Spinal cord (tissue), 10 donors: ENCODE data around the gene SRD5A3. TPM values are rescaled to one million over a fixed set of nuclear protein-coding genes. Genes with fewer than 3 reads are reported as not detected.
"Not testable (repeated sequence)": the region's sequence is repeated elsewhere in the genome, so short reads cannot be mapped to it uniquely, and the experiment has no call there.

Experiments
- DNase-seq, 6 donors: peaks; one replicate each; pipeline versions ENCODE4 v3.0.0 to v3.0.0-alpha.2; 2013 to 2015; ENCODE audit warnings: low spot score in 6 of 6, low read depth in 4 of 6
- H3K27ac ChIP-seq: one replicate; pipeline ENCODE4 v1.5.1; 2013; ENCODE audit warnings: low read depth, low read length, control low read depth
- H3K27me3 ChIP-seq: one replicate; pipeline ENCODE4 v1.6.1; 2013; ENCODE audit warnings: low read length; ENCODE audit not compliant: control insufficient read depth, insufficient read depth
- H3K36me3 ChIP-seq: one replicate; pipeline ENCODE4 v1.6.1; 2013; ENCODE audit warnings: low read length; ENCODE audit not compliant: control insufficient read depth, insufficient read depth
- H3K4me1 ChIP-seq: one replicate; pipeline ENCODE4 v1.6.1; 2013; ENCODE audit warnings: low read length; ENCODE audit not compliant: control insufficient read depth, insufficient read depth
- H3K4me3 ChIP-seq: one replicate; pipeline ENCODE4 v1.5.1; 2013; ENCODE audit warnings: low read depth, low read length, control low read depth
- H3K9me3 ChIP-seq: one replicate; pipeline ENCODE4 v1.6.1; 2013; ENCODE audit warnings: low read length; ENCODE audit not compliant: control insufficient read depth, insufficient read depth
- WGBS: methylation state at CpG from one replicate; pipeline ENCODE4 v1.1.5; 2013; ENCODE audit warnings: missing lambda C conversion rate; ENCODE audit not compliant: insufficient coverage; 5-methylcytosine and 5-hydroxymethylcytosine counted together
- polyA plus RNA-seq, 2 donors: library from polyadenylated mRNA; unstranded; fragments of 120-200 nt; gene quantifications; one replicate each; pipeline ENCODE4 v1.2.1, GENCODE V29; 2013; ENCODE audit not compliant: insufficient read length in 2 of 2
- total RNA-seq, 2 donors: library from RNA; depleted of rRNA in 1 of 2; stranded (reverse); fragments of 120-200 nt in 1 of 2; fragments of >200 nt in 1 of 2; gene quantifications; one replicate each; pipeline versions ENCODE4 v1.2.3 to v1.2.4, GENCODE V29; 2013 to 2014
- donor health status: healthy.

Gene SRD5A3
- total and polyA plus RNA-seq, 4 donors, result 10.4 to 18.6 (median 17.5) TPM

GRCh38 chr4:55340266-55340665, 5.8 kb upstream of the SRD5A3 start:
- Histone ChIP-seq H3K4me3 (no peak overlapping the region), H3K27ac (no peak overlapping the region), H3K27me3 (no peaks in the 10 kb centered on the region), H3K9me3 (no peaks in the 10 kb centered on the region), H3K4me1 (no peaks in the 10 kb centered on the region), H3K36me3 (no peaks in the 10 kb centered on the region)
- WGBS, result no CpG with 5 or more reads among the region's 3 CpGs
- DNase-seq, result no peak

- H3K27ac ChIP-seq, result no peak overlapping the region
- WGBS, result 100% methylated on average over 2 of the region's 7 CpGs
- DNase-seq, result peak in 1 of 6 donors; percentile 60
Observed at GRCh38 chr4:55343887-55344286, 2.2 kb upstream of the SRD5A3 start.

GRCh38 chr4:55345054-55345453, 988 bp upstream of the SRD5A3 start:
- DNase-seq, result no peak
- Histone ChIP-seq H3K27ac (no peak overlapping the region), H3K4me3 (no peak overlapping the region), H3K4me1 (peaks cover 9% of the 10 kb centered on the region), H3K27me3 (no peaks in the 10 kb centered on the region), H3K36me3 (no peaks in the 10 kb centered on the region), H3K9me3 (no peaks in the 10 kb centered on the region)
- no CpG with 5 or more reads among the region's 3 CpGs for WGBS

More at GRCh38 chr4:55343887-55344286, 2.2 kb upstream of the SRD5A3 start:
- Histone ChIP-seq H3K4me3 (no peak overlapping the region), H3K9me3 (no peaks in the 10 kb centered on the region), H3K4me1 (peaks cover 9% of the 10 kb centered on the region), H3K36me3 (no peaks in the 10 kb centered on the region), H3K27me3 (no peaks in the 10 kb centered on the region)

- peaks cover 6% of the 10 kb centered on the region for H3K36me3 ChIP-seq
- no peaks in the 10 kb centered on the region for H3K27me3 ChIP-seq
- no peaks in the 10 kb centered on the region for H3K9me3 ChIP-seq
- peak overlapping the region; percentile 79 for H3K27ac ChIP-seq
- H3K4me3 ChIP-seq, result peak overlapping the region; percentile 64
- DNase-seq, result no peak
- peaks cover 9% of the 10 kb centered on the region for H3K4me1 ChIP-seq
- 14% methylated on average over 11 of the region's 16 CpGs for WGBS
Observed at GRCh38 chr4:55346851-55347255, 811 bp downstream of the SRD5A3 start.

GRCh38 chr4:55347610-55348228, 1.7 kb downstream of the SRD5A3 start:
- 84% methylated on average over 3 of the region's 3 CpGs for WGBS
- Histone ChIP-seq H3K36me3 (peaks cover 6% of the 10 kb centered on the region), H3K27ac (no peak overlapping the region), H3K9me3 (no peaks in the 10 kb centered on the region), H3K4me1 (peaks cover 9% of the 10 kb centered on the region), H3K4me3 (no peak overlapping the region), H3K27me3 (no peaks in the 10 kb centered on the region)
- DNase-seq, result no peak

GRCh38 chr4:55348466-55348865, 2.4 kb downstream of the SRD5A3 start:
- Histone ChIP-seq H3K4me3 (no peak overlapping the region), H3K9me3 (no peaks in the 10 kb centered on the region), H3K36me3 (peaks cover 6% of the 10 kb centered on the region), H3K27me3 (no peaks in the 10 kb centered on the region), H3K4me1 (peaks cover 9% of the 10 kb centered on the region), H3K27ac (no peak overlapping the region)
- DNase-seq, result no peak
- WGBS, result no CpG with 5 or more reads among the region's 3 CpGs

- 94% methylated on average over 10 of the region's 10 CpGs for WGBS
- H3K4me3 ChIP-seq, H3K27me3 ChIP-seq, DNase-seq, H3K27ac ChIP-seq, H3K9me3 ChIP-seq, H3K4me1 ChIP-seq: not testable (repeated sequence)
- peaks cover 13% of the 10 kb centered on the region for H3K36me3 ChIP-seq
Observed at GRCh38 chr4:55350870-55351269, 4.8 kb downstream of the SRD5A3 start.

GRCh38 chr4:55351824-55352223, 5.8 kb downstream of the SRD5A3 start:
- no peak for DNase-seq

GRCh38 chr4:55352726-55353125, 6.7 kb downstream of the SRD5A3 start:
- no peak overlapping the region for H3K4me3 ChIP-seq
- no peak overlapping the region for H3K27ac ChIP-seq
- DNase-seq, result no peak
- H3K27me3 ChIP-seq, result no peaks in the 10 kb centered on the region
- peaks cover 13% of the 10 kb centered on the region for H3K36me3 ChIP-seq
- 97% methylated on average over 2 of the region's 2 CpGs for WGBS
- no peaks in the 10 kb centered on the region for H3K4me1 ChIP-seq
- no peaks in the 10 kb centered on the region for H3K9me3 ChIP-seq

More at GRCh38 chr4:55351824-55352223, 5.8 kb downstream of the SRD5A3 start:
- Histone ChIP-seq H3K4me3 (no peak overlapping the region), H3K36me3 (peaks cover 13% of the 10 kb centered on the region), H3K27me3 (no peaks in the 10 kb centered on the region), H3K9me3 (no peaks in the 10 kb centered on the region), H3K4me1 (peaks cover 6% of the 10 kb centered on the region), H3K27ac (no peak overlapping the region)

GRCh38 chr4:55353228-55353747, 7.2 kb downstream of the SRD5A3 start:
- H3K27me3 ChIP-seq, H3K27ac ChIP-seq, H3K4me3 ChIP-seq, DNase-seq, H3K9me3 ChIP-seq, H3K4me1 ChIP-seq: not testable (repeated sequence)
- WGBS, result 95% methylated on average over 12 of the region's 13 CpGs
- peaks cover 13% of the 10 kb centered on the region for H3K36me3 ChIP-seq
